Mesothelial cell of epicardium (in vitro differentiated cells): Measurements from ENCODE around the gene TBL3. TPM values are rescaled to one million over a fixed set of nuclear protein-coding genes. Genes with fewer than 3 reads are reported as not detected.

Experiments used
- DNase-seq, 2 experiments: peaks; one replicate each; pipeline ENCODE4 v3.0.0; 2021; ENCODE audit warnings: low spot score in 2 of 2; ENCODE audit not compliant: unreplicated experiment in 2 of 2
- H3K27ac Mint-ChIP-seq: 2 replicates; pipeline ENCODE4 v1.8.0; 2021; ENCODE audit warnings: mixed read lengths
- H3K27me3 Mint-ChIP-seq: 2 replicates; pipeline ENCODE4 v1.8.0; 2021; ENCODE audit warnings: low read depth, mixed read lengths
- H3K36me3 Mint-ChIP-seq: 2 replicates; pipeline ENCODE4 v1.8.0; 2021; ENCODE audit warnings: mixed read lengths
- H3K4me1 Mint-ChIP-seq: 2 replicates; pipeline ENCODE4 v1.8.0; 2021; ENCODE audit warnings: mixed read lengths
- H3K4me3 Mint-ChIP-seq: 2 replicates; pipeline ENCODE4 v1.8.0; 2021; ENCODE audit warnings: mild to moderate bottlenecking, moderate library complexity, mixed read lengths
- H3K9me3 Mint-ChIP-seq: 2 replicates; pipeline ENCODE4 v1.8.0; 2021; ENCODE audit warnings: mixed read lengths
- total RNA-seq: library from RNA; stranded (reverse); gene quantifications from 3 replicates; pipeline ENCODE4 v1.2.1, GENCODE V29; 2021
- TF ChIP-seq, protein P1 (sequence below): fragments of 200-600 bp; sonication (generic); IDR thresholded peaks from one replicate; pipeline ENCODE4 v1.5.0; 2021; ENCODE audit warnings: antibody characterized with exemption; ENCODE audit not compliant: unreplicated experiment

The TBL3 gene
- total RNA-seq, 1 donor from 2014 or later, result 37.2 TPM

DNA sequence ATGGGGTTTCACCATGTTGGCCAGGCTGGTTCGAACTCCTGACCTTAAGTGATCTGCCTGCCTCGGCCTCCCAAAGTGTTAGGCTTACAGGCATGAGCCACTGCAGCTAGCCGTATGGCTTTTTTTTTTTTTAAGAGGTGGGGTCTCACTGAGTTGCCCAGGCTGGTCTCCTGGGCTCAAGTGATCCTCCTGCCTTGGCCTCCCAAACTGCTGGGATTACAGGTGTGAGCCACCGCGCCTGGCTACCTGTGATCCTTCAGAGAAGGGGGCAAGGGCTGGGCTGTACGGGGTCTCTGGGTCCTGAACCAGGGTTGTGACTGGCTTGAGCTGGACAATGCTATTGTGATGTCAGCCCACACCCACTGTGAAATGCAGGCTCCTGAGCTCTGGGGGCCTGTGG, 5.4 kb upstream of the TBL3 start, which contains the start of gene RNF151:
Gene RNF151 (plus strand): TSS at position 397 of the 400 bp plus-strand sequence. CDS start 26 bp downstream, outside the sequence.
- H3K27ac Mint-ChIP-seq, result peak within 1 kb of the TSS; percentile 98
- H3K27me3 Mint-ChIP-seq, result no peaks in the 10 kb centered on the region
- H3K36me3 Mint-ChIP-seq, result peaks cover 6% of the 10 kb centered on the region
- DNase-seq, result no peak
- no peaks in the 10 kb centered on the region for H3K9me3 Mint-ChIP-seq
- TF ChIP-seq, protein P1, sequence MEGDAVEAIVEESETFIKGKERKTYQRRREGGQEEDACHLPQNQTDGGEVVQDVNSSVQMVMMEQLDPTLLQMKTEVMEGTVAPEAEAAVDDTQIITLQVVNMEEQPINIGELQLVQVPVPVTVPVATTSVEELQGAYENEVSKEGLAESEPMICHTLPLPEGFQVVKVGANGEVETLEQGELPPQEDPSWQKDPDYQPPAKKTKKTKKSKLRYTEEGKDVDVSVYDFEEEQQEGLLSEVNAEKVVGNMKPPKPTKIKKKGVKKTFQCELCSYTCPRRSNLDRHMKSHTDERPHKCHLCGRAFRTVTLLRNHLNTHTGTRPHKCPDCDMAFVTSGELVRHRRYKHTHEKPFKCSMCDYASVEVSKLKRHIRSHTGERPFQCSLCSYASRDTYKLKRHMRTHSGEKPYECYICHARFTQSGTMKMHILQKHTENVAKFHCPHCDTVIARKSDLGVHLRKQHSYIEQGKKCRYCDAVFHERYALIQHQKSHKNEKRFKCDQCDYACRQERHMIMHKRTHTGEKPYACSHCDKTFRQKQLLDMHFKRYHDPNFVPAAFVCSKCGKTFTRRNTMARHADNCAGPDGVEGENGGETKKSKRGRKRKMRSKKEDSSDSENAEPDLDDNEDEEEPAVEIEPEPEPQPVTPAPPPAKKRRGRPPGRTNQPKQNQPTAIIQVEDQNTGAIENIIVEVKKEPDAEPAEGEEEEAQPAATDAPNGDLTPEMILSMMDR, result no peak
- peaks cover 26% of the 10 kb centered on the region for H3K4me1 Mint-ChIP-seq
- H3K4me3 Mint-ChIP-seq, result peak within 1 kb of the TSS; percentile 93

DNA sequence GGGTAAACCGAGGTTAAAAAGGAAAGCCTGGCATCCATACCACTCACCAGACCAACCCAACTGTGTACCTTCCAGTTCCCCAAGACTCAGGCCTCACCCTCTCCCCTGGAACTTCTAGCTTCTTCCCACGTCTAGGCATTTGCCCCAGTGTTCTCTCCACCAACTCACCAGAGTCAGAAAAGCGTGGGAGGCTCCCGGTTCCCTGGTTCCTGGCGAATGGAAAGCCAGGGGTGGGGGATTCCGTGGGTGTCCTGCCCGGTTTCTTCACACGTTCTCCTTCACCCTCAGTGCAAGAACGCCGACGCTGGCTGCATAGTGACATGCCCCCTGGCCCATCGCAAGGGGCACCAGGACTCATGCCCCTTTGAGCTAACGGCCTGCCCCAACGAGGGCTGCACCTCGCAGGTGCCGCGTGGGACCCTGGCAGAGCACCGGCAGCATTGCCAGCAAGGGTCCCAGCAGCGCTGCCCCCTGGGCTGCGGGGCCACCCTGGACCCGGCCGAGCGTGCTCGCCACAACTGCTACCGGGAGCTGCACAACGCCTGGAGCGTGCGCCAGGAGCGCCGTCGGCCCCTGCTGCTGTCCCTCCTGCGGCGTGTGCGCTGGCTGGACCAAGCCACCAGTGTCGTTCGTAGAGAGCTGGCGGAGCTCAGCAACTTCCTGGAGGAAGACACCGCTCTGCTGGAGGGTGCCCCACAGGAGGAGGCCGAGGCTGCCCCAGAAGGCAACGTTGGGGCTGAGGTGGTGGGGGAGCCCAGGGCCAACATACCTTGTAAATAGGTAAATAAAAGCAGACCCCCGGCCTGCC, 3.5 kb upstream of the TBL3 start:
- Mint-ChIP-seq H3K27ac (no peak overlapping the region), H3K4me1 (peaks cover 35% of the 10 kb centered on the region), H3K9me3 (no peaks in the 10 kb centered on the region), H3K4me3 (no peak overlapping the region), H3K27me3 (no peaks in the 10 kb centered on the region), H3K36me3 (peaks cover 4% of the 10 kb centered on the region)
- TF ChIP-seq, protein P1, result no peak
- no peak for DNase-seq

DNA sequence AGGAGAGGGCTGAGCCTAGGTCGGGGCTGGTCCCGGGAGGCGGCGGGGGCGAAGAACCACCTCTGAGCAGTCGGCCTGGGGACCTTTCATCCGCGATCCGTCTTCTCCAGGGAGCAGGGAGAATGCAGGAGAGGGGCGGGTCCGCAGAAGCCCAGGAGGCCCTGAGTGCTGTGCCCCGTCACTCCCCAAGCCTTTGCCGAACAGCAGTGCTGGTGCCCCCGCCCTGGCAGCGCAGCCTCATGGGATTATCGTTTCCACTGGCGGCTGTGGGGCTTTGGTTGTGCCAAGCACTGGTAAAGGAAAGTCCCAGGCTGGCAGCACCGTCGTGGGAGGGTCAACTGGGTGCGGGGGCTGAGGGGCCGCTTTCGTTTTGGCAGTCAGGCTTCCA, 631 bp downstream of the TBL3 start:
- no peak for DNase-seq
- peaks cover 1% of the 10 kb centered on the region for H3K27me3 Mint-ChIP-seq
- peaks cover 22% of the 10 kb centered on the region for H3K4me1 Mint-ChIP-seq
- H3K4me3 Mint-ChIP-seq, result peak overlapping the region; percentile 93
- no peaks in the 10 kb centered on the region for H3K9me3 Mint-ChIP-seq
- TF ChIP-seq, protein P1, result no peak
- peak overlapping the region; percentile 97 for H3K27ac Mint-ChIP-seq
- peaks cover 7% of the 10 kb centered on the region for H3K36me3 Mint-ChIP-seq

DNA sequence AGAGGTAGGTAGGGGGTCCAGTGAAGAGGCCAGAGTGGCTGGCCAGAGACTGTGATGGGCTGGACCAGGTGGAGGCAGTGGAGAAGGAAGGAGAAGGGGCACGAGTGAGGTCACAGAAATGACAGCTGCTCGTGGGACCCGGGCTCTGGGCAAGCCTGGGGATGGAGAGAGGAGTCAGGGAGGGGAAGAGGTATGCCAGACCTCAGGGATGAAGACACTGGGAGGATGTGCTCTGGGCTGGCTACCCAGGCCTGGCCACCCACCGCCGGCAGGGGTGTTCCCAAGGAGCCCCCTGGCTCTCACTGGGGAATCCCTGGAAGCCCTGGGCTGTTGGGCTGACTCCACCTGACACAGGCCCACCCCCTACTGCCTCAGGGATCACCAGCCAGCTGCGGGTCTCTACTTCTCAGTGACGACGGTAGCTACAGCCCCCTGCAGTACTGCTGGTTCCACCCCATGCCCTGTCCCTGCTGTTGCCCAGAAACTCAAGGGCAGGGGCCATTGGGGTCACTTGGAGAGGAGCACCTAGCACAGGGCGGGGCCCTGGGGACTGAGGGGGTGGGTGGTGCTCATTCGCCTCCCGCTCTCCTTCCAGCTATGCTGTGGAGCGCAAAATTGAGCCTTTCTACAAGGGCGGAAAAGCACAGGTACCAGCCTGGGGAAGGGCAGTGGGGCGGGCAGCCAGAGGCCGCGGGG, 1.8 kb downstream of the TBL3 start:
- no peaks in the 10 kb centered on the region for H3K9me3 Mint-ChIP-seq
- TF ChIP-seq, protein P1, result no peak
- peaks cover 22% of the 10 kb centered on the region for H3K4me1 Mint-ChIP-seq
- H3K36me3 Mint-ChIP-seq, result peaks cover 9% of the 10 kb centered on the region
- no peak for DNase-seq
- H3K4me3 Mint-ChIP-seq, result peak overlapping the region; percentile 45
- no peak overlapping the region for H3K27ac Mint-ChIP-seq
- peaks cover 6% of the 10 kb centered on the region for H3K27me3 Mint-ChIP-seq

DNA sequence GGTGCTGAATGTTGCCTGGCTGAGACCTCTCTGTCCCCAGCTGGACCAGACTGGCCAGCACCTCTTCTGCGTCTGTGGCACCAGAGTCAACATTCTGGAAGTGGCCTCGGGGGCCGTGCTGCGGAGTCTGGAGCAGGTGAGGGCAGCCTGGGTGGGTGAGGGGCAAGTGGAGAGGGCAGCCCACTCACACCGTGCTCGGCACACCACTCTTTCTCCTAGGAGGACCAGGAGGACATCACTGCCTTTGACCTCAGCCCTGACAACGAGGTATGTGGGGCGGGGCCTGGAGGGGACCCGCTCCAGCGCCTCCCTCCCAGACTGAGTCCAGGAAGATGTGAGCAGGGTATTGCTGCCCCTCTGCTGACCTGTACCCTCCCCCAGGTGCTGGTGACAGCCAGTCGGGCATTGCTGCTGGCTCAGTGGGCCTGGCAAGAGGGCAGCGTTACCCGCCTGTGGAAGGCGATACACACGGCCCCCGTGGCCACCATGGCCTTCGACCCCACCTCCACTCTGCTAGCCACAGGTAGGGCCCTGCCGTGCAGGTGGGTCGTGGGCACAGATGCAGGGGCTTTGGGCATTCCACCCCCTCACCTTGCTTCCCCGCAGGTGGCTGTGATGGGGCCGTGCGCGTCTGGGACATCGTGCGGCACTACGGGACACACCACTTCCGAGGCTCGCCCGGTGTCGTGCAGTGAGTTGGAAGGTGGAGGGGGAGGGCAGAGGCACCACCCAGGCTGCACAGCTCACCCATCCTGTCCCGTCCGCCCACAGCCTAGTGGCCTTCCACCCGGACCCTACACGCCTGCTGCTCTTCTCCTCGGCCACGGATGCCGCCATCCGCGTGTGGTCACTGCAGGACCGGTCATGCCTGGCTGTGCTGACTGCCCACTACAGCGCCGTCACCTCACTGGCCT, 2.6 kb downstream of the TBL3 start:
- Mint-ChIP-seq H3K27me3 (peaks cover 11% of the 10 kb centered on the region), H3K36me3 (peaks cover 9% of the 10 kb centered on the region), H3K4me1 (peaks cover 22% of the 10 kb centered on the region), H3K4me3 (peak overlapping the region; percentile 38), H3K27ac (no peak overlapping the region), H3K9me3 (no peaks in the 10 kb centered on the region)
- DNase-seq, result no peak
- TF ChIP-seq, protein P1, result no peak
